GM12801 (cell line): ENCODE results near the gene SEMA4C.

Source experiments
- CTCF ChIP-seq: IDR thresholded peaks from one replicate; pipeline ENCODE4 v1.5.1; 2011; ENCODE audit warnings: control low read depth; ENCODE audit not compliant: insufficient read length; ENCODE audit errors: extremely low read depth

The SEMA4C gene

GRCh38 chr2:96913398-96914202 lies 43.7 kb upstream of the SEMA4C start:
- no peak for TF ChIP-seq CTCF

GRCh38 chr2:96913117-96913397 lies 43.2 kb upstream of the SEMA4C start:
- no peak for TF ChIP-seq CTCF

- TF ChIP-seq CTCF, result no peak
Observed at GRCh38 chr2:96912346-96913116, 42.7 kb upstream of the SEMA4C start.

GRCh38 chr2:96909611-96910021 lies 39.7 kb upstream of the SEMA4C start:
- TF ChIP-seq CTCF, result no peak

- no peak for TF ChIP-seq CTCF
Observed at GRCh38 chr2:96907115-96908041, 37.5 kb upstream of the SEMA4C start.

GRCh38 chr2:96906729-96907114 lies 36.8 kb upstream of the SEMA4C start:
- no peak for TF ChIP-seq CTCF

- no peak for TF ChIP-seq CTCF
Observed at GRCh38 chr2:96903815-96904214, 33.9 kb upstream of the SEMA4C start.
